Neural cell (in vitro differentiated cells): Measurements from ENCODE around the gene CD48. TPM values are rescaled to one million over a fixed set of nuclear protein-coding genes. Genes with fewer than 3 reads are reported as not detected.

Source experiments
- H2AFZ ChIP-seq: fragments of 200-600, 300-800 bp; sonication (generic), shearing (Covaris generic); 2 replicates; pipeline ENCODE4 v1.6.0; 2014; ENCODE audit warnings: low read depth, mild to moderate bottlenecking, antibody characterized with exemption, low read length, moderate library complexity
- H3F3A ChIP-seq: fragments of 200-600 bp; shearing (Covaris generic); 2 replicates; pipeline ENCODE4 v1.6.1; 2016; ENCODE audit warnings: mild to moderate bottlenecking, moderate library complexity, mixed read lengths, antibody characterized with exemption, low read length; ENCODE audit not compliant: insufficient read depth, poor library complexity, severe bottlenecking
- H3K27ac ChIP-seq: fragments of 200-600, 300-800 bp; sonication (generic), shearing (Covaris generic); 2 replicates; pipeline ENCODE4 v1.5.1; 2014; ENCODE audit warnings: mild to moderate bottlenecking, low read length, moderate library complexity
- H3K27me3 ChIP-seq: fragments of 300-800, 200-600 bp; sonication (generic), shearing (Covaris generic); 2 replicates; pipeline ENCODE4 v1.6.0; 2014; ENCODE audit warnings: mild to moderate bottlenecking, low read depth, low read length, moderate library complexity; ENCODE audit not compliant: insufficient read depth
- H3K36me3 ChIP-seq: fragments of 300-800, 200-600 bp; sonication (generic), shearing (Covaris generic); 2 replicates; pipeline ENCODE4 v1.5.1; 2014; ENCODE audit warnings: mild to moderate bottlenecking, antibody characterized with exemption, low read length, moderate library complexity; ENCODE audit not compliant: insufficient read depth
- H3K4me2 ChIP-seq: fragments of 300-800, 200-600 bp; sonication (generic), shearing (Covaris generic); 2 replicates; pipeline ENCODE4 v1.6.0; 2014; ENCODE audit warnings: mild to moderate bottlenecking, low read length
- H3K4me3 ChIP-seq: fragments of 300-800, 200-600 bp; sonication (generic), shearing (Covaris generic); 2 replicates; pipeline ENCODE4 v1.5.1; 2014; ENCODE audit warnings: mild to moderate bottlenecking, low read length, moderate library complexity
- H3K79me2 ChIP-seq: fragments of 200-600 bp; shearing (Covaris generic); replicated peaks from 2 replicates; pipeline ENCODE4 v1.6.0; 2014; ENCODE audit warnings: mild to moderate bottlenecking, low read length, moderate library complexity; ENCODE audit not compliant: insufficient read depth
- H3K9ac ChIP-seq: fragments of 300-800, 200-600 bp; sonication (generic), shearing (Covaris generic); 2 replicates; pipeline ENCODE4 v1.6.1; 2016; ENCODE audit warnings: mild to moderate bottlenecking, low read length, mixed read lengths
- H3K9me2 ChIP-seq: fragments of 200-600 bp; shearing (Covaris generic); 2 replicates; pipeline ENCODE4 v1.6.1; 2016; ENCODE audit warnings: mild to moderate bottlenecking, low read length, mixed read lengths; ENCODE audit not compliant: insufficient read depth
- H3K9me3 ChIP-seq: fragments of 200-600, 300-800 bp; sonication (generic), shearing (Covaris generic); 2 replicates; pipeline ENCODE4 v1.6.1; 2016; ENCODE audit warnings: mild to moderate bottlenecking, mixed run types, low read length, moderate library complexity, mixed read lengths
- H4K20me1 ChIP-seq: fragments of 200-600 bp; shearing (Covaris generic); 2 replicates; pipeline ENCODE4 v1.6.1; 2016; ENCODE audit warnings: mild to moderate bottlenecking, mixed run types; ENCODE audit not compliant: insufficient read depth
- CTCF ChIP-seq: fragments of 450-650 bp; IDR thresholded peaks from 2 replicates; pipeline ENCODE4 v1.5.1; 2014; ENCODE audit warnings: antibody characterized with exemption, mild to moderate bottlenecking, moderate library complexity; ENCODE audit not compliant: poor library complexity, severe bottlenecking
- EP300 ChIP-seq: fragments of 450-650 bp; conservative IDR thresholded peaks from 2 replicates; pipeline ENCODE4 v1.6.1; 2014; ENCODE audit warnings: antibody characterized with exemption, mild to moderate bottlenecking, moderate library complexity; ENCODE audit not compliant: poor library complexity, severe bottlenecking
- EZH2 ChIP-seq: fragments of 200-600, 300-800 bp; shearing (Covaris generic), sonication (generic); IDR thresholded peaks from 2 replicates; pipeline ENCODE4 v1.6.1; 2014; ENCODE audit warnings: antibody characterized with exemption, low read length, borderline replicate concordance, mild to moderate bottlenecking; ENCODE audit not compliant: insufficient read depth, poor library complexity, severe bottlenecking
- MXI1 ChIP-seq: fragments of 450-650 bp; conservative IDR thresholded peaks from 2 replicates; pipeline ENCODE4 v1.6.1; 2014; ENCODE audit warnings: antibody characterized with exemption, mild to moderate bottlenecking; ENCODE audit not compliant: poor library complexity, severe bottlenecking
- POLR2AphosphoS5 ChIP-seq: IDR thresholded peaks from 2 replicates; pipeline ENCODE4 v1.6.1; 2012
- RAD21 ChIP-seq: fragments of 450-650 bp; conservative IDR thresholded peaks from 2 replicates; pipeline ENCODE4 v1.6.1; 2014; ENCODE audit warnings: antibody characterized with exemption, mild to moderate bottlenecking, moderate library complexity
- REST ChIP-seq: IDR thresholded peaks from 2 replicates; pipeline ENCODE4 v1.6.1; 2012; ENCODE audit warnings: borderline replicate concordance
- SMC3 ChIP-seq: fragments of 450-650 bp; conservative IDR thresholded peaks from 2 replicates; pipeline ENCODE4 v1.6.1; 2014; ENCODE audit warnings: antibody characterized with exemption, mild to moderate bottlenecking, moderate library complexity; ENCODE audit not compliant: poor library complexity
- TAF1 ChIP-seq: IDR thresholded peaks from 2 replicates; pipeline ENCODE4 v1.6.1; 2012; ENCODE audit warnings: low read depth
- polyA plus RNA-seq: library from polyadenylated mRNA; depleted of rRNA; stranded (reverse); fragments of >200 nt; gene quantifications from 2 replicates; pipeline ENCODE4 v1.2.3, GENCODE V29; 2014

CD48 gene
- polyA plus RNA-seq, 1 donor from 2014 or later: not detected

GRCh38 chr1:160707236-160708064, 4.2 kb downstream of the CD48 start:
- TF ChIP-seq REST: no peak
- no peak for TF ChIP-seq MXI1
- no peak for TF ChIP-seq RAD21
- TF ChIP-seq SMC3: no peak
- no peak for TF ChIP-seq POLR2AphosphoS5
- Histone ChIP-seq H3K9me3 (no peaks in the 10 kb centered on the region), H3K9me2 (no peaks in the 10 kb centered on the region), H4K20me1 (no peaks in the 10 kb centered on the region), H3K79me2 (no peaks in the 10 kb centered on the region), H3K36me3 (no peaks in the 10 kb centered on the region), H3K27ac (no peak overlapping the region), H3K4me3 (no peak overlapping the region), H3F3A (no peaks in the 10 kb centered on the region), H3K9ac (no peak overlapping the region), H3K27me3 (no peaks in the 10 kb centered on the region), H3K4me2 (no peak overlapping the region), H2AFZ (no peak overlapping the region)

GRCh38 chr1:160706526-160707235, 4.9 kb downstream of the CD48 start:
- TF ChIP-seq MXI1 (no peak), SMC3 (no peak), EZH2 (no peak), POLR2AphosphoS5 (no peak), EP300 (no peak), TAF1 (no peak)

GRCh38 chr1:160705742-160706141, 5.9 kb downstream of the CD48 start:
- H3K9me2 ChIP-seq: no peaks in the 10 kb centered on the region
- H3K27me3 ChIP-seq: no peaks in the 10 kb centered on the region
- H3F3A ChIP-seq: no peaks in the 10 kb centered on the region
- H3K27ac ChIP-seq: no peak overlapping the region
- no peaks in the 10 kb centered on the region for H3K79me2 ChIP-seq
- H2AFZ ChIP-seq: no peak overlapping the region
- H3K4me2 ChIP-seq: no peak overlapping the region
- TF ChIP-seq TAF1 (no peak), RAD21 (no peak), CTCF (no peak), POLR2AphosphoS5 (no peak), EZH2 (no peak), REST (no peak), MXI1 (no peak), EP300 (no peak), SMC3 (no peak)
- H3K36me3 ChIP-seq: no peaks in the 10 kb centered on the region
- no peaks in the 10 kb centered on the region for H4K20me1 ChIP-seq
- H3K4me3 ChIP-seq: no peak overlapping the region
- H3K9ac ChIP-seq: no peak overlapping the region
- H3K9me3 ChIP-seq: no peaks in the 10 kb centered on the region

More at GRCh38 chr1:160706526-160707235, 4.9 kb downstream of the CD48 start:
- H3K9me3 ChIP-seq: no peaks in the 10 kb centered on the region
- no peak overlapping the region for H2AFZ ChIP-seq
- no peaks in the 10 kb centered on the region for H3K36me3 ChIP-seq
- H3K27me3 ChIP-seq: no peaks in the 10 kb centered on the region
- H3K27ac ChIP-seq: no peak overlapping the region
- no peak overlapping the region for H3K4me2 ChIP-seq
- no peak overlapping the region for H3K4me3 ChIP-seq
- H3K9me2 ChIP-seq: no peaks in the 10 kb centered on the region
- no peaks in the 10 kb centered on the region for H4K20me1 ChIP-seq
- H3F3A ChIP-seq: no peaks in the 10 kb centered on the region
- no peaks in the 10 kb centered on the region for H3K79me2 ChIP-seq
- H3K9ac ChIP-seq: no peak overlapping the region
